T1000 (cell line): ENCODE measurements around the gene ASIC2.
"Not testable (repeated sequence)": the region's sequence is repeated elsewhere in the genome, so short reads cannot be mapped to it uniquely, and the experiment has no call there.

Source experiments
- DNase-seq: peaks from one replicate; lab custom pipeline; 2025; ENCODE audit warnings: mixed read lengths; lab: John Stamatoyannopoulos, UW

The ASIC2 gene

GRCh38 chr17:33019161-33019890, 273.8 kb downstream of the ASIC2 start:
- no peak for DNase-seq

- no peak for DNase-seq
Measured at GRCh38 chr17:33017366-33017765, 275.7 kb downstream of the ASIC2 start.

DNA sequence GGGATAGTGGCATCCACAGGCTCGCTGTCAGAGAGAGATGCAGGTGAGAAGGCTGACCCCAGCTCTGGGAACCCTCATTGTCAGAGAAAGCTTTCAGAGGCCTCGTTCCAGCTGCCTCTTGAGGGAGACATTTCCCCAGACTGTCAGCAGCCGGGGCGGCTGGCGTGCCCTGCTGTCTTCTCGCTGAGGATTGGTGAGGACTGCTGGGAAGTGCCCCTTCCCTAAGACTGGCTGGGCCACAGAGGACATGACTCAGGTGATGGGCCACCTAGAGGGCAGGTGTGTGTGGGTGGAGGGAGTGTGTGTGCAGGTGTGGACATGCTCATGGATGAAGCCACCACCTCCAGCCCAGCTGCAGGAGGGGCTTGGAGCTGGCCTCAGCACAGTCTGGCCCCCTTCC, 276.2 kb downstream of the ASIC2 start:
- DNase-seq, result no peak

DNA sequence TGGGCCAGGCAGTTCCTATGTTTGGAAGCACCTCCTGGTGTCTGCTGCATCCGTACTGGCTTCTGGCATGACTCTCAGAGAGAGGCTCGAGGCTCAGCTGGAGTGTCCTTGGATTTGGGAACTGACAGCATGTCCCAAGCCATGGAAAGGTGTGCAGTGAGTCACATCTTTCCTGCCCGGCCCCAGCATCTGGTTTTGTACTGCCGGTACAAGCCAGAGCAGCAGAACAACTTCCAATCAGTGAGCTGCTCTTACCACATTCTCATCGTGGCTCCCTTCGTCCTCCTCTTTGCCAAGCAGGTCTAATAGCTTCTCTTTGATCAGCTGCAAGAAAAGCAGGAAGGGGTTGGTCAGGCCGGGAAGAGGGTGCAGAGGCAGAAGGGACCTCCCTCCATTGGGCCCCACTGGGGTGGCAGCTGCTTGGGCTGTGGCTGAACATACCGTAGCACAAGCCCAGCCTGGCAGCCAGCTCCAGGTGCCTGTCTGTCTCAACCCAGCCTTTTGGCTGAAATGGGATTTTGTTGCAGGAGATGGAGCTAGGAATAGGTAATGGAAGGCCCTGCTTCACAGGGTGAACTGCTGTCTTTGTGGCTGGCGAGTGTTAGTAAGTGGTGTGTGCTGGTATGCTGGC, 277.3 kb downstream of the ASIC2 start:
- no peak for DNase-seq

DNA sequence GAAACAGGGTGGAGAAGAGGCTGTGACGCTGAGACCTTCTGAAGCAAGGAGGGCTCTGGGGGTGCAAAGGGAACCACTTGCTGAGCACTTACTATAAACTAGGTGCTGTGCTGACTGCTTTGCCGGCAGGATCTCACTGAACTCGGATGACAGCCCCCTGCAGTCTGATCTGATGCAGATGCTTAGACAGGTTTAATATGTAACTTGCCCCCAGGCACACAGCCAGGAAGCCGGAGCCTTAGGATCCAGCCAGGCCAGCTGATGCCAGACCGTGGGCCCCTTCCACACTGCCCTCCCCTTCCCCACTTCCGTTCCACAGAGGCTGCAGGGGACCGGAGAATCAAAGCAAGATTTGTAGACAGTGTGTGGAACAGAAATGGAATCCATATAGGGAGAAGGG, 278.3 kb downstream of the ASIC2 start:
- DNase-seq, result no peak

DNA sequence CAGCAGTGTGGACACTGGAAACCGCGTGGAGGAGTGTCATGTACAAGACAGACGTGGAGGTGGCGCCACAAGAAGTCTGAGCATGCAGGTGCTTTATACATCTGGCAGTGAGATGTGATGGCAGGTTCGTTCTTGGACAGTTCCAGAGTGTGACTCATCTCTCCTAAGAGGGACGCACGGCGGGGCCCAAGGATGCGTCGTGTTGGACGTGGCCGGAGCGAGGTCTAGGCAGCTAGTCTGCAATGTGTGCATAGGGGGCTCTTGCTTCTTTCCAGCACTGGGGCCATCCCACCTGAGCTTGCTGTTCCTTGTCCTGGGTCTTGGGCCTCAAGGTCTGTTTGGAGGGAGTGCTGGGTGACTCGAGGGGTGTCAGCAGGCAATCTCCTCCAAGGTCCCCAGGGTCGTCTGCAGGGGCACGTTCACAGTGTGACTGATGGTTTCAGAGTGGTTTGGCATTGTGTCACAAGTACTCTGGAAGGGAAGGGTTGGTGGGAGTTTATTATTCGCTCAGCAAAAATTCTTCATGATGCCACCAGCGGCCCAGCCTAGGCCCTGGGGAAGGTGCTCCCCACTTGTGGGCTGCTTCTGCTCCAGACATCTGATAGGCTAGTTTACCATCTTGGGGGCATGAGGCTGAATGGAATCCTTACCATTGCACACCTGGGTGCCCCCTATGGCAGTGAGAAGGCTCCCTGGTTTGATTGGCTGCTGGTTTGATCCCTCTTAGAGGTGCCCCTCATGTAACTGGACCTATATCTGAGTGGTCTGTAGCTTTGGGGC, 279.3 kb downstream of the ASIC2 start:
- no peak for DNase-seq

DNA sequence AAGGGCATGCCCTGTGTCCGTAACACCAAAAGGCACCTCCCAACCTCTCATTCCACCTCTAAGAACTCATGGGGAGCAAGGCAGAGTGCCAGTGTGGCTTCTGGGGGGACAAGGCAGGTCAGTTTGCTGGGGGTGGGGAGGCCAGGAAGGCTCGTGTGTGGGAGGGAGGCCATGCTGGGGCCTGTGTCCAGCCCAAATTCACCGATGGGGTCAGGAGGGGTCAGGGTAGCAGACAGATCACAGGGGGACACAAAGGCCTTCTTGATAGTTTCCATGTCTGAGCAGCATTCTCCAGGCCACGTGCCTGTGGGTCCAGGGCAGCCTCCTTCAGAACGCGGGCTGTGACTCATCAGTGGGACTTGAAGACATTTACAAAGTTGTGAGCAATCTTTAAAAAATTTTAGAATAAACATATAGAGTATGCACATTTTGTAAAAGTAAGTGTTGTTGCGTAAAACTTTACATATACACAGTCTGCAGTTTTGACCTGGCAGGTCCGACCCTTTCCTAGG, 280.5 kb downstream of the ASIC2 start:
- no peak for DNase-seq

DNA sequence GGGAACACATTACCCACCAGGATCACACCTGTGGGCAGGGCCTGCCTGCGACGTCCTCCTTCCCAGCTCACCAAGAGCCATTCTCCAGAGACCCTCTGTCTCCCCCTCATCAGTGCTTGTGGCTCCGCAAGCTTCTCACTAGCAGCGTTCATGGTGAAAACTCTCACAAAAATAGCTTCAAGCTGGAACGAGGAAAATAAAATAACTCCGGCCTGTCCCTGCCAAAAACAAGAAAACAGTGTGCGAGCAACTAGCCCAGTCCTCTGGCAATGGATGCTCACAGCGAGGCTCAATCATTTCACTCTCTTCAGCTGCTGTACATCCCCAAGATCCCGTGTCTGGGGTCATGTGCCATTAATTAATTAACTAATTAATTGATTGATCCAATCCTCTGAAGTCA, 283.5 kb downstream of the ASIC2 start:
- DNase-seq, result no peak

DNA sequence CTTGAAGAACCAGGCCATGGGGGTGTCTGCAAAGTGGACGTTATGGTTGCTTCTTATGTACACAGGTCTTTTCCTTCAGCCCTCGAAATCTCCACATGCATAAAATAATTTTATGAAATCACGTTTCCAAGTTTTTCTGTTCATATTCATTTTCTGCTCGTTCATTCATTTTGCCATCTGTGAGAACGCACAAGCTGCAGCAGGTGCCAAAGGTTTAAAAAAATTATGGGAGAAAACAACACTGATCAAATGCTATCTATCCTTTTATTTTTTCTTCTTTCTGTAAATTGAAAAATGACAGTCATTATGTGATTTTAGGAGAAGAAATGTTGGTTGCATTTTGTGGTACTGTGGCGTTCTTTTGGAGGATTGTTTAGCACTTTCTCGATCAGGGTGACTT, 285.9 kb downstream of the ASIC2 start:
- no peak for DNase-seq

DNA sequence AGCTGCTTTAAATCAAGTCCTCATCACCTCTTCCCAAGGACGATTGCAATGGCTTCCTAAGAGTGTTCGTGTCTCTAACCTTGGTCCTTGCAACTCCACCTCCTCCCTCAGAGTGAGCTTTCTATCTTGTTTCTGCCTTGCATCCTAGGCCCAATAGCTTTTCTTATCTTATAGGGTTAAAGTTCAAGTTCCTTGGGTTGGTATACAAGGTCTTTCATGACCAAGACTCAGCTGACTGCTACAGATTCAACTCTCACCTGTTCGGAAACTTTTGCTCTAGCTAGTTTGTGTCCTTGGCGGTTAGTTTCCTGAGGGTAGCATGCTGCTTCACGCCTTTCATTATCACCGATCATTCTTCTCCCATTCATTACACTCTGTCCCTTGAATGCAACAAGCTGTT, 290.8 kb downstream of the ASIC2 start:
- no peak for DNase-seq

GRCh38 chr17:32998887-32999228, 294.2 kb downstream of the ASIC2 start:
- DNase-seq, result no peak

DNA sequence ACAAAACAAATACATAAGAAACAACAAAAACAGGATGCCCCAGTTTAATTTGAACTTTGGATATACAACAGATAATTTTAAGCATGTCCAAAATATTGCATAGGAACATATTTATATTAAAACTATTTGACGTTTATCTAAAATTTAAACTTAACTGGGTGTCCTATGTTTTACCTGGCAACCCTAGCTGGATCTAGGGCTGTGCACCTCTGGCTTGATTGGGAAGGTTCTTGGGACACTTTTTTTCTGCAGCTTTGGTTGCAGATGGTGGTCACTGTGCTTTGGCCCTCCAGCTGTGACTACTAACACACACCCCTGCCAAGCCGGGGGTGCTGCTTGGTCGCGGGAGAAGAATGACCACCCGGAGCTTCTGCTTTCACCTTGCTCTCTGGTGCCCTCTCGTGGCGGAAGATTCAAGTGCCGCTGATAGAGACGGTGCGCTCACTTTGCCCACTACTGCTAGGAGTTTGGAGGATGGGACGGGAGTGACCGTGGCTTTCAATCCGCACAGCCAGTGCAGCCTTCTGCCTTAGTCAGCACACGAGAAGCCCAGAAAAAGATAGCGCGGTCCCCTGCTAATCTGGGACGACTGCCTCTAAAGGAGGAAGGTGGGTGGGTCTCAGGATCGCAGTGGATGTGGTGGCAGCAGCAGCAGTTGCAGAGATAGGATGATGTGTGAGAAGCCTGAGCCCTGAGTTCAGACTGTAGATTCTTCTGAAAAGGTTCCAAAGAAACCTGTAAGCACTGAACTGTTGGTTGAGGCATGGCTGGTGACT, 294.8 kb downstream of the ASIC2 start:
- DNase-seq, result peak; percentile 27

- DNase-seq, result no peak
Measured at GRCh38 chr17:32995416-32996045, 297.6 kb downstream of the ASIC2 start.

DNA sequence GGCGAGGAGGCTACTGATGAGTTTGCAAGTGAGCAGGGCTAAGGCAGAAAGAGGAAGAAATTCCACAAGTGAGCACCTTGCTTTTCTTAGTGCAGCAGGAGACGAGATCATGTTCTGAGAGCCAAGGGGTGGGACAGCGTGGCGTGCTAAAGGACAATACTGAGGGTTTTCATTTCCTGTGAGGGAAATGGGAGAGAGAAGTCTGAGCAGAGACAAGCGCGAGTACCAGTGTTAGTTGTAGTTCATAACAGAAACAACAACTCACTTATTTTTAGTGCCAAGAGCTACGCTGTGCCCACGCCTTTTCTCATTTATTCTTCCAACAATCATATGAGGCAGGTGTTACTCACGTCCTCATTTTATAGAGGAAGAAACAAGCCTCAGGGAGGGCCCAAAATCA, 299.1 kb downstream of the ASIC2 start:
- DNase-seq, result no peak

DNA sequence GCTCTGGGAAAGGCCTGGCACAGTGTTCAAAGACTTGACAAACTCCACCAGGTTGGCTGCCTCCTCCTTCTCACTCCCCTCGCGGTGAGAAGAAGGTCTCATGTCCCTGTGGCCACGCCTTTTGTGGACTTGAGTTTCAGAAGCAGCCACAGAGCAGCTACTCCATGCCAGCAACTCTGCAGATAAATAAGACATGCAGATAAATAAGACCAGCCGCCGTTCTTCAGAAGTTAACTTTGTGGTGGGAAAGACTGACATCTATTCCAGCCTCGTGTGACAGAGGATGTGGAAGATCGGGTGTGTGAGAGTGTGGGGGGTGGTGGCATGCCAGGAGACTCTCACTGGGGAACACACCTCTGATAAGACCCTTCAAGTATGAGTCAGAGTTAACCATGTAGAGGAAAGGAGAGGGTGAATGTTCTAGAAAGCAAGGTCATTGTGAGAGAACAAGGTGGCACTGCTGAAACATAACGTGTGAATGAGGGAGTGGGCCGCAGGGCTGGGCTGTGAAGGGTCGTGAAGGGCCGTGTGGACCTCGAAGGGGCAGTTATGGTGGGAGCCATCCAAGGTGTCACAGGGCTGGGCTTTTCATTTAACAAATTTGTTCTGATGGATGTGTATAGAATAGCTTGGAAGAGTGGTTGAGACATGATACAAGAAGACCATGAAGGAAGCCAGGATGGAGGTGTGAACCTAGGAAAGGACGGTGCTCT, 300.6 kb downstream of the ASIC2 start:
- DNase-seq, result no peak

DNA sequence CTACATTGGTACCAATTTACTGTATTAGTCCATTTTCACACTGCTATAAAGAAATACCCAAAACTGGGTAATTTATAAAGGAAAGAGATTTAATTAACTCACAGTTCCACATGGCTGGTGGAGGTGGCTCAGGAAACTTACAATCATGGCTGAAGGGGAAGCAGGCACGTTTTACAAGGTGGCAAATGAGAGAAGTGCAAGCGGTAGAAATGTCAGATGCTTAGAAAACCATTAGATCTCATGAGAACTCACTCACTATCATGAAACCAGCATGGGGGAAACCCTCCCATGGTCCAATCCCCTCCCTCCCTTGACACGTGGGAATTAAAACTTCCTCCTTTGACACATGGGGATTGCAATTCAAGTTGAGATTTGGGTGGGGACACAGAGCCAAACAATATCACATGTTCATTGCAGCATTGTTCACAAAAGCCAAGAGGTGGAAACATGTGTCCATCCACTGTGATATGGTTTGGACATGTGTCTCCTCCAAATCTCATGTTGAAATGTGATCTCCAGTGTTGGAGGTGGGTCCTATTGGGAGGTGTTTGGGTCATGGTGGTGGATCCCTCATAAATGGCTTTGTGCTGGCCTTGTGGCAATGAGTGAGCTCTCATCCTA, 304.5 kb downstream of the ASIC2 start:
- no peak for DNase-seq

GRCh38 chr17:32987868-32988267, 305.2 kb downstream of the ASIC2 start:
- DNase-seq, result not testable (repeated sequence)

- not testable (repeated sequence) for DNase-seq
Measured at GRCh38 chr17:32987453-32987805, 305.7 kb downstream of the ASIC2 start.

DNA sequence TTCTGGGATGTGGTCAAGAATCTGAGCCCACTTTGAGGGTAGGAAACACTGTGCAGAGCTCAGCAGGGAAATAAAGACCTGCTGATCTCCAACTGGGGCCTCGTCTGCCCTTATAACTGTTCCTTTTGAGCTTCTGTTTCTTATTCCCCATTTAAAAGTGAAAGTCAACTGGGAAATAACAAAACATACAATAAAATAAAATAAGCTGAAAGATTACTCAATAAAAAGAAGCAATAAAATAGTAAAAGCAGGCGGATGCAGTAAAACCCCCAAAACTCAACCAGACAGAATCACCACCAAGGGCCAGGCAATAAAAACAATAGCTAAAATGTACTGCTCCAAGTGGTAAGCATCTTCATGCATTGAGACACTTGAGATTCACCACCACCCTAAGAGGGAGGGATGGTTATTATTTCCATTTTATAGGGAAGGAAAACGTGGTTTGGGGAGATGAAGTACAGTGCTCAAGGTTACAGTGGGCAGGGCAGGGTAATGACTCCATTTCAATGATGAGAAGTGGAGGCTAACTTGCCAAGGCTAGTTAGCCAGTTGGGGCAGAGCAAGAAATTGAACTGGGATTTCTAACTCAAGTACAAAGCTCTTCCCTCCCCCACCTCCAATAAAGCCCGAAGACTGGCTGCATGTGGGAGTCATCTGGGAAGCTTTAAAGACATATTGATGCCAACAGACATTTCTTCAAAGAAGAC, 307.9 kb downstream of the ASIC2 start:
- no peak for DNase-seq

- DNase-seq, result not testable (repeated sequence)
Measured at GRCh38 chr17:32981611-32982010, 311.5 kb downstream of the ASIC2 start.
